HG02943 (cell line): ENCODE results near the gene C5orf22.
"Not testable (repeated sequence)": the region's sequence is repeated elsewhere in the genome, so short reads cannot be mapped to it uniquely, and the experiment has no call there.

Source experiments
- ATAC-seq: cut with Tn5 transposase; IDR thresholded peaks from one replicate; pipeline ENCODE4 v1.9.1; 2021; ENCODE audit warnings: mild to moderate bottlenecking, low read depth, moderate library complexity; ENCODE audit not compliant: unreplicated experiment

The C5orf22 gene

DNA sequence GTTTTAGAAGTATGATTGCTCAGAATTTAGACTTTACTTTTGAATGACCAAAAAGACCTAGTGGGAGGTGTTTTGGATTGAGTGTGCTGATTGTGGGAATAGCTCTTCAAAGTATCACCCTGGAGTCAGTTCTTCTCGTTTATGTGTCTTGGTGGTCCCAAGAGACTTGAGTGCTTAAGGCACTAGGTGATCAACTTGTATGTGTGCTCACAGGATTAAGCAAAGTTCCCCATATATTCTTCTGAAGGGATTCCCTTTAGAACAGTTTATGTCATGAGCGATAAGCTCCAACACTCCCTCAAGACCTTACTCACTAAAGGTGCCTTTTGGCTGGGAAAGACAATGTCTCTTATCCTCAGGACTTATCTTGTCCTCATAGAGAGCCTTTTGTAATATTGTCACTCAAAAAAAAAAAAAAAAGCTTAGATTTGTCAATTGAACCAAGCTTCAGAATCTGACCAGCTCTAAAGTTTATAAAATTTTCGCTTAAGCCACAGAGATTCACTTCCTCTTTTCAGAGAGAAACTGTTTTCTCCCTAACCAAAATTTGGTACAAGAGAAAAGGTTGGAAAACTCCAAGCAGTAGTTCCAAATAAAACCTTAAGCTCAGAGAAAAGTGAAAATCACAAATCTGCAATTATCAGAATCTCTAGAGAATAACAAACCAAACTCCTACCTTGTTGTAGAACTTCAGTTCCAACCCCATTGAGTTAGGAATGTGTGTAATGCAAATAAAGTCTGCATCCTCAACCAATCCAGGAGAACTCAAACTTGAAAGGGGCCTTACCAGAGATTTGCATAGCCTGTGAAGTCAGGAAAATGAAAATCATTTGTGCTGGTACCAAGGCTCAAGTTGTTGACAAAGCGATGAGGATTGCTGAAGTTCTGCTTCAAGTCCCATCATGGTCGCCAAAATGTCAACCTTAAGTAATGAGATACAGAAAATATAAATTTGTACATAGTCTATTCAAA, 66.8 kb downstream of the C5orf22 start:
- no peak for ATAC-seq

DNA sequence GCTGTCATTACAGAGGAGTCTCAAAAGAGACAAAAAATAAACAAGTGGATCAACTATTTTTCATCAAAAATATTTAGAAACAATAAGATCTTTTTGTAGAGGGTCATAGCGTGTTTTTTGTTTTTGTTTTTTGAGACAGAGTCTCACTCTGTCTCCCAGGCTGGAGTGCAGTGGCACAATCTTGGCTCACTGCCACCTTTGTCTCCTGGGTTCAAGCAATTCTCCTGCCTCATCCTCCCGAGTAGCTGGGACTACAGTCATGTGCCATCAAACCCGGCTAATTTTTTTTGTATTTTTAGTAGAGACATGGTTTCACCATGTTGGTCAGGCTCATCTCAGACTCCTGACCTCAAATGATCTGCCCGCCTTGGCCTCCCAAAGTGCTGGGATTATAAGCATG, 70.2 kb downstream of the C5orf22 start:
- ATAC-seq = not testable (repeated sequence)

DNA sequence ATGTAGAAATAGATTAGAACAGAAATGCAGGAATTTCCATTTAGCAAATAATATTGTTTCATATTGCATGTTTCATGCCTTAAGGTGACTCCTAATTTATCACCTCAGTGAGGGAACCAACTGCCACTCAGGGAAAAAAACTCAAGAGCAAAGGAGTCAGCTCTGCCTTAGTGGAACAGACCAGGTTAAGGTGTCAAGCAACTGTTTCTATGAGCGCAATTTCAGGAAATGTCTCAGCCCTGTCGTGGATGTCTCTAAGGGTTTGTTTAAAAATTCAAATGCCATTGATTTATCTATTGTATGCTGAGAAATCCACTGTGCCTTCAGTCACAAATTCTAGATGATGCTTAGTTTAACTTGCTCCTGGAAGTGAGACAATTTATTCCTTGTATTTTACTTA, 72.1 kb downstream of the C5orf22 start:
- no peak for ATAC-seq

DNA sequence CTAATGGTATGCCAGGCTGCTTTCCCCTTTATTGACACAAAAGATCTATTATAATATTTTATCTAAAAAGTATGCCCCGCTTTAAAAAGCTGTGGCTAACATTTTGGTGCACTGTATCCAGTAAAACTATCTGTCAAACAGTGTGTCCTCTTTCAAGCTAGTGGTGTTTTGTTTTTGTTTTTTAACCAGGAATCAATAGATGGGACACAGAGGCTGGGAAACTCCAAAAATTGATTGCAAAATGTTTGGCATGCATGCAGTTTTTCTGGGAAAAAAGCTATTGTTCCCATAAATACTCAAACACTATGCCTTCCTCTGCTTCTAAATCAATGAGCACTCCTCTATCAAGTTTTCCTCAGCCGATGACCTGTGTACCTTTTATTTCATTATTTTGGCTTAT, 72.5 kb downstream of the C5orf22 start:
- no peak for ATAC-seq
